ENCODE data around the gene SKA3. TPM values are rescaled to one million over a fixed set of nuclear protein-coding genes. Genes with fewer than 3 reads are reported as not detected.
"Not testable (repeated sequence)": the region's sequence is repeated elsewhere in the genome, so short reads cannot be mapped to it uniquely, and the experiment has no call there.

The SKA3 gene
- polyA plus RNA-seq, 1 donor, result 18.5 TPM

- not testable (repeated sequence) for DNase-seq
Measured at GRCh38 chr13:21173767-21174166, 2.6 kb downstream of the SKA3 start.

- DNase-seq, result no peak
Measured at GRCh38 chr13:21171420-21171819, 4.9 kb downstream of the SKA3 start.

GRCh38 chr13:21165606-21166005 is 10.7 kb downstream of the SKA3 start:
- not testable (repeated sequence) for DNase-seq

GRCh38 chr13:21164631-21165030 is 11.7 kb downstream of the SKA3 start:
- no peak for DNase-seq

GRCh38 chr13:21152251-21152899 is 24.0 kb downstream of the SKA3 start:
- no peak for DNase-seq

- no peak for DNase-seq
Measured at GRCh38 chr13:21150013-21150412, 26.3 kb downstream of the SKA3 start.

GRCh38 chr13:21149568-21149967 is 26.8 kb downstream of the SKA3 start:
- DNase-seq, result no peak

- no peak for DNase-seq
Measured at GRCh38 chr13:21148557-21149258, 27.6 kb downstream of the SKA3 start.

- DNase-seq, result no peak
Measured at GRCh38 chr13:21147827-21148226, 28.5 kb downstream of the SKA3 start.

- no peak for DNase-seq
Measured at GRCh38 chr13:21142766-21143165, 33.6 kb downstream of the SKA3 start.

- DNase-seq, result no peak
Measured at GRCh38 chr13:21139374-21139773, 37.0 kb downstream of the SKA3 start.

- no peak for DNase-seq
Measured at GRCh38 chr13:21138561-21138960, 37.8 kb downstream of the SKA3 start.

GRCh38 chr13:21137696-21138095 is 38.7 kb downstream of the SKA3 start:
- DNase-seq, result no peak

GRCh38 chr13:21135833-21136232 is 40.5 kb downstream of the SKA3 start:
- DNase-seq, result not testable (repeated sequence)

GRCh38 chr13:21134475-21134874 is 41.9 kb downstream of the SKA3 start:
- DNase-seq, result no peak

- DNase-seq, result no peak
Measured at GRCh38 chr13:21133077-21133476, 43.3 kb downstream of the SKA3 start.

- DNase-seq, result no peak
Measured at GRCh38 chr13:21130116-21130515, 46.2 kb downstream of the SKA3 start.

GRCh38 chr13:21124852-21125251 is 51.5 kb downstream of the SKA3 start:
- DNase-seq, result peak; percentile 75

GRCh38 chr13:21123956-21124355 is 52.4 kb downstream of the SKA3 start:
- DNase-seq, result no peak

- DNase-seq, result no peak
Measured at GRCh38 chr13:21121616-21122015, 54.7 kb downstream of the SKA3 start.

GRCh38 chr13:21120191-21120590 is 56.2 kb downstream of the SKA3 start:
- DNase-seq, result no peak

GRCh38 chr13:21119526-21119925 is 56.8 kb downstream of the SKA3 start:
- no peak for DNase-seq

GRCh38 chr13:21118180-21118579 is 58.2 kb downstream of the SKA3 start:
- DNase-seq, result no peak
